22Rv1 (cell line): Measurements from ENCODE around the gene DDX25.

Experiments used
- H3K27ac ChIP-seq: fragments of 450-650 bp; 2 replicates; pipeline ENCODE4 v1.5.1; 2017
- CTCF ChIP-seq: fragments of 450-650 bp; IDR thresholded peaks from 2 replicates; pipeline ENCODE4 v1.5.1; 2017; ENCODE audit warnings: mild to moderate bottlenecking
- ZFX ChIP-seq: fragments of 450-650 bp; IDR thresholded peaks from 2 replicates; pipeline ENCODE4 v1.6.1; 2017; ENCODE audit warnings: antibody characterized with exemption, borderline replicate concordance

DDX25 gene

DNA sequence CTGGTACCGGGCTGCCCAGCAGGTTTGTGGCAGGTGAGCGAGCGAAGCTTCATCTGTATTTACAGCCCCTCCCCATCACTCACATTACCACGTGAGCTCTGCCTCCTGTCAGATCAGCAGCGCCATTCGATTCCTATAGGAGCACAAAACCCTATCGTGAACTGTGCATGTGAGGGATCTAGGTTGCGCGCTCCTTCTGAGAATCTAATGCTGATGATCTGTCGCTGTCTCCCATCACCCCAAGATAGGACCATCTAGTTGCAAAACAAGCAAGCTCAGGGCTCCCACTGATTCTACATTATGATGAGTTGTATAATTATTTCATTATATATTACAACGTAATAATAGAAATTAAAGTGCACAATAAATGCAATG lies 25.8 kb downstream of the DDX25 start:
- H3K27ac ChIP-seq: no peak overlapping the region
- TF ChIP-seq ZFX: no peak
- no peak for TF ChIP-seq CTCF

DNA sequence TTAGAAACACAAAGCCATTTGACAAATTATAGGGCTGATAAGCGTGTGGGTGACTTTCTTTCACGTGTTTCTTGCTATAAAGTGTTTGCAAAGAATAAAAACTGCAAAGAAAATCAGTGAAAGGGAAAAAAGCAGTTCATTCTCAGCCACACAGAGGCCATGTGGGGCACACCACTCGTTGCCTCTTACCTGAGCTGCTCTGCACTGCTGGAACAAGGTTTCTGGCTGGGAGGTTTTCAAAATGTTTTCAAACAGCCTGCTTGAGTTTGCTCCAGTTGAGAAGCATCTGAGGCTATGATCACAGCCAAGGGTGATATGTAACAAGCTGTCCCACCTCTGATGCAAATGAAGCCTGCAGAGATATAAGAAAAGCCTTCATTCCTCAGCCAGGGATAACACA lies 26.8 kb downstream of the DDX25 start:
- no peak overlapping the region for H3K27ac ChIP-seq
- TF ChIP-seq ZFX: no peak
- TF ChIP-seq CTCF: no peak

GRCh38 chr11:125931668-125932067 lies 27.4 kb downstream of the DDX25 start:
- H3K27ac ChIP-seq: no peak overlapping the region
- no peak for TF ChIP-seq CTCF
- TF ChIP-seq ZFX: no peak

- H3K27ac ChIP-seq: no peak overlapping the region
- TF ChIP-seq ZFX: no peak
Observed at GRCh38 chr11:125932301-125932700, 28.0 kb downstream of the DDX25 start.

- TF ChIP-seq ZFX (no peak), CTCF (no peak)
- H3K27ac ChIP-seq: no peak overlapping the region
Observed at GRCh38 chr11:125933030-125933813, 28.9 kb downstream of the DDX25 start.

- TF ChIP-seq CTCF (no peak), ZFX (no peak)
- no peak overlapping the region for H3K27ac ChIP-seq
Observed at GRCh38 chr11:125934473-125934872, 30.2 kb downstream of the DDX25 start.

DNA sequence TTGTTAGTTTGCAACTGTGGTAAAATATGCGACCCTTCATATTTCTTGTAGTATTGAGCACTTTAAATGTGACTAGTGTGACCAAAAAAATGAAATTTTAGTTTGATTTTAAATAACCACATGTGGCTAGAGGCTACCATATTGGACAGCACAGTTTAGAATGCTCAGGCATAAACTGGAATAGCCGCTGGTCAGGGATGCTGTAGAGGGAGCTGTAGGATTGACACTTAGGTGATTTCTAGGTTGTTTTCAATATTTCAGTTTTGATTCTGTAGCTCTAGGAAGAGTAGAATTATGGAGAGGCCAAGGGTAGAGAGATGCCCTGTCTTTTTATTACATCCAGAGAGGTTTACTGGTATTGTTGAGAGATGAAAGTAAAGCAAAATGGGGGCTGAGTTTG lies 30.7 kb downstream of the DDX25 start:
- TF ChIP-seq ZFX: no peak
- no peak for TF ChIP-seq CTCF
- H3K27ac ChIP-seq: no peak overlapping the region

GRCh38 chr11:125935618-125936199 lies 31.4 kb downstream of the DDX25 start:
- TF ChIP-seq CTCF (no peak), ZFX (no peak)
- no peak overlapping the region for H3K27ac ChIP-seq
